GM23248 (cell line): ENCODE data around the gene SMTN.

Experiments
- EZH2 ChIP-seq: fragments of 200-600 bp; sonication (generic); IDR thresholded peaks from 2 replicates; pipeline ENCODE4 v1.6.1; 2018; ENCODE audit warnings: antibody characterized with exemption, mild to moderate bottlenecking; ENCODE audit not compliant: insufficient read depth, poor library complexity, severe bottlenecking
- EZH2phosphoT487 ChIP-seq: fragments of 200-600 bp; sonication (generic); IDR thresholded peaks from 2 replicates; pipeline ENCODE4 v1.6.1; 2018; ENCODE audit warnings: antibody characterized with exemption, moderate library complexity, mild to moderate bottlenecking, low read depth; ENCODE audit not compliant: insufficient read depth

GRCh38 chr22:31141551-31141950 lies 60.4 kb downstream of the SMTN start:
- no peak for TF ChIP-seq EZH2phosphoT487
- TF ChIP-seq EZH2 = no peak
